HepG2 (cell line): ENCODE results near the gene MTUS2.

Source experiments
- AHDC1 ChIP-seq: sonication (generic); formaldehyde crosslinking; IDR thresholded peaks from 2 replicates; pipeline ENCODE4 v1.5.1; 2020; ENCODE audit warnings: mild to moderate bottlenecking, missing genetic modification reagents, borderline replicate concordance
- ARNT ChIP-seq: fragments of 450-650 bp; IDR thresholded peaks from 2 replicates; pipeline ENCODE4 v1.6.1; 2017
- ATF3 ChIP-seq: sonication (generic); formaldehyde crosslinking; IDR thresholded peaks from 2 replicates; pipeline ENCODE4 v1.4.0; 2020; ENCODE audit warnings: missing genetic modification reagents
- CTCF ChIP-seq: sonication (generic); formaldehyde crosslinking; IDR thresholded peaks from 2 replicates; pipeline ENCODE4 v1.5.0; 2020; ENCODE audit warnings: mild to moderate bottlenecking, missing genetic modification reagents, moderate library complexity
- POLR2AphosphoS5 ChIP-seq: IDR thresholded peaks from 2 replicates; pipeline ENCODE4 v1.6.1; 2012; ENCODE audit warnings: low read depth, low read length
- RFX5 ChIP-seq: IDR thresholded peaks from 2 replicates; pipeline ENCODE4 v1.6.1; 2011; ENCODE audit warnings: low read depth, low read length, improper control_type of control experiment
- SALL2 ChIP-seq: sonication (generic); formaldehyde crosslinking; IDR thresholded peaks from 2 replicates; pipeline ENCODE4 v1.8.1; 2023; ENCODE audit warnings: mild to moderate bottlenecking, missing genetic modification reagents, inconsistent platforms
- ZBTB20 ChIP-seq: sonication (generic); formaldehyde crosslinking; IDR thresholded peaks from 2 replicates; pipeline ENCODE4 v1.8.1; 2023; ENCODE audit warnings: missing genetic modification reagents, low read depth, mild to moderate bottlenecking, borderline replicate concordance
- ZBTB34 ChIP-seq: sonication (generic); formaldehyde crosslinking; IDR thresholded peaks from 2 replicates; pipeline ENCODE4 v1.8.0; 2022; ENCODE audit warnings: mild to moderate bottlenecking, missing genetic modification reagents
- ZFP90 ChIP-seq: sonication (generic); formaldehyde crosslinking; IDR thresholded peaks from 2 replicates; pipeline ENCODE4 v1.8.0; 2022; ENCODE audit warnings: missing genetic modification reagents, mild to moderate bottlenecking, inconsistent platforms, borderline replicate concordance
- ZNF3 ChIP-seq: IDR thresholded peaks from 2 replicates; pipeline ENCODE4 v1.7.0; 2017; ENCODE audit warnings: inconsistent platforms
- ZNF414 ChIP-seq: sonication (generic); formaldehyde crosslinking; IDR thresholded peaks from 2 replicates; pipeline ENCODE4 v1.5.0; 2020; ENCODE audit warnings: missing genetic modification reagents
- ZNF510 ChIP-seq: sonication (generic); formaldehyde crosslinking; IDR thresholded peaks from 2 replicates; pipeline ENCODE4 v1.4.0; 2020; ENCODE audit warnings: low read depth, mild to moderate bottlenecking, missing genetic modification reagents
- ZNF670 ChIP-seq: sonication (generic); formaldehyde crosslinking; IDR thresholded peaks from 2 replicates; pipeline ENCODE4 v1.8.0; 2022; ENCODE audit warnings: mild to moderate bottlenecking, missing genetic modification reagents, borderline replicate concordance

GRCh38 chr13:29310806-29311205, 490.7 kb downstream of the MTUS2 start:
- TF ChIP-seq POLR2AphosphoS5, result no peak
- no peak for TF ChIP-seq ZBTB34 (CRISPR knock-in tag)
- TF ChIP-seq ZNF3 (CRISPR knock-in tag), result no peak
- no peak for TF ChIP-seq SALL2 (CRISPR knock-in tag)
- no peak for TF ChIP-seq CTCF (CRISPR knock-in tag)
- no peak for TF ChIP-seq ATF3 (CRISPR knock-in tag)
- no peak for TF ChIP-seq ZFP90 (CRISPR knock-in tag)
- TF ChIP-seq AHDC1 (CRISPR knock-in tag), result no peak
- no peak for TF ChIP-seq ZBTB20 (CRISPR knock-in tag)
- no peak for TF ChIP-seq ZNF670 (CRISPR knock-in tag)
- TF ChIP-seq RFX5, result no peak
- no peak for TF ChIP-seq ARNT
- no peak for TF ChIP-seq ZNF510 (CRISPR knock-in tag)
- no peak for TF ChIP-seq ZNF414 (CRISPR knock-in tag)
